Measurements from ENCODE around the gene MBTPS1.
A peak's percentile ranks its signal among the peaks of the same experiment; 100 is the strongest.

The MBTPS1 gene

GRCh38 chr16:84071121-84071520, 45.6 kb downstream of the MBTPS1 start:
- DNase-seq (ENCODE audit: low spot score) = no peak
- no peak for TF ChIP-seq CTCF (IDR thresholded peaks at IDR 0.05; ENCODE audit: extremely low read depth, missing control alignments)

GRCh38 chr16:84069540-84069939, 47.2 kb downstream of the MBTPS1 start:
- no peak for DNase-seq (ENCODE audit: low spot score)
- no peak for TF ChIP-seq CTCF (IDR thresholded peaks at IDR 0.05; ENCODE audit: extremely low read depth, missing control alignments)

- no peak for DNase-seq (ENCODE audit: low spot score)
- no peak for TF ChIP-seq CTCF (IDR thresholded peaks at IDR 0.05; ENCODE audit: extremely low read depth, missing control alignments)
These were observed 47.8 kb downstream of the MBTPS1 start for GRCh38 chr16:84068783-84069462.

- TF ChIP-seq CTCF (IDR thresholded peaks at IDR 0.05; ENCODE audit: extremely low read depth, missing control alignments) = no peak
These were observed 48.7 kb downstream of the MBTPS1 start for GRCh38 chr16:84068041-84068440.

GRCh38 chr16:84067640-84068039, 49.1 kb downstream of the MBTPS1 start:
- no peak for TF ChIP-seq CTCF (IDR thresholded peaks at IDR 0.05; ENCODE audit: extremely low read depth, missing control alignments)
- DNase-seq (ENCODE audit: low spot score) = no peak

More at GRCh38 chr16:84068041-84068440, 48.7 kb downstream of the MBTPS1 start:
- no peak for DNase-seq (ENCODE audit: low spot score)

GRCh38 chr16:84065536-84066132, 51.1 kb downstream of the MBTPS1 start:
- peak; percentile 57 for TF ChIP-seq CTCF (IDR thresholded peaks at IDR 0.05; ENCODE audit: extremely low read depth, missing control alignments)
- peak; percentile 40 for DNase-seq (ENCODE audit: low spot score)

- TF ChIP-seq CTCF (IDR thresholded peaks at IDR 0.05; ENCODE audit: extremely low read depth, missing control alignments) = no peak
- no peak for DNase-seq (ENCODE audit: low spot score)
These were observed 52.8 kb downstream of the MBTPS1 start for GRCh38 chr16:84063980-84064379.

All from GM20000 (cell line).